HCT116 (cell line): ENCODE measurements around the gene VWA3B.

Experiments
- CTCF ChIP-seq, 3 experiments: fragments of 200-600 bp in 1 of 3; sonication (generic) in 1 of 3; IDR thresholded peaks in 2 of 3; conservative IDR thresholded peaks in 1 of 3; 2 replicates each; pipeline ENCODE4 v1.5.1; 2012 to 2017; ENCODE audit warnings: low read depth in 2 of 3, low read length in 2 of 3, antibody characterized with exemption in 1 of 3, borderline replicate concordance in 1 of 3, control low read depth in 1 of 3, mild to moderate bottlenecking in 1 of 3, mixed read lengths in 1 of 3, mixed run types in 1 of 3, moderate library complexity in 1 of 3; ENCODE audit not compliant: insufficient read depth in 1 of 3
- EGR1 ChIP-seq: IDR thresholded peaks from 2 replicates; pipeline ENCODE4 v1.6.1; 2012; ENCODE audit warnings: low read depth
- ELF1 ChIP-seq: IDR thresholded peaks from 2 replicates; pipeline ENCODE4 v1.6.1; 2012; ENCODE audit warnings: low read depth, borderline replicate concordance
- EZH2 ChIP-seq: fragments of 200-600 bp; sonication (generic); IDR thresholded peaks from 2 replicates; pipeline ENCODE4 v1.6.1; 2017; ENCODE audit warnings: antibody characterized with exemption, mixed run types
- EZH2phosphoT487 ChIP-seq: fragments of 200-600 bp; IDR thresholded peaks from 2 replicates; pipeline ENCODE4 v1.6.1; 2018; ENCODE audit warnings: antibody characterized with exemption, borderline replicate concordance
- POLR2A ChIP-seq: IDR thresholded peaks from 2 replicates; pipeline ENCODE4 v1.7.0; 2011; ENCODE audit warnings: borderline replicate concordance; ENCODE audit not compliant: insufficient read depth, insufficient read length; ENCODE audit errors: extremely low read depth
- POLR2AphosphoS5 ChIP-seq: IDR thresholded peaks from 2 replicates; pipeline ENCODE4 v1.6.1; 2011; ENCODE audit warnings: mild to moderate bottlenecking, low read depth, low read length, moderate library complexity
- SRF ChIP-seq: IDR thresholded peaks from 2 replicates; pipeline ENCODE4 v1.6.1; 2012; ENCODE audit warnings: low read depth
- YY1 ChIP-seq: IDR thresholded peaks from 2 replicates; pipeline ENCODE4 v1.6.1; 2011; ENCODE audit warnings: low read length, low read depth, moderate library complexity, mild to moderate bottlenecking; ENCODE audit not compliant: insufficient replicate concordance; ENCODE audit errors: extremely low read depth
- ZNF274 ChIP-seq: fragments of 200-500 bp; sonication (Bioruptor generic); IDR thresholded peaks from 2 replicates; pipeline ENCODE4 v1.6.1; 2014; ENCODE audit warnings: mild to moderate bottlenecking, low read depth, low read length, inconsistent platforms

- TF ChIP-seq CTCF (IDR thresholded peaks at IDR 0.05 in 2 of 3, conservative IDR thresholded peaks at IDR 0.05 in 1 of 3; ENCODE audit: borderline replicate concordance in 1 of 3, insufficient read depth in 1 of 3, low read depth in 2 of 3, low read length in 2 of 3) (no peak), EGR1 (no peak), EZH2 (no peak), POLR2AphosphoS5 (no peak), EZH2phosphoT487 (no peak), ZNF274 (no peak), POLR2A (no peak), ELF1 (no peak), YY1 (no peak), SRF (no peak)
Measured at GRCh38 chr2:98347298-98348065, 260.5 kb downstream of the VWA3B start.
